Uterus (tissue), 2 donors: ENCODE results near the gene GRIK2.

ENCODE experiments used
- CTCF ChIP-seq, 4 experiments: fragments of 200-600 bp in 2 of 4; fragments of 450-650 bp in 2 of 4; sonication (generic) in 2 of 4; IDR thresholded peaks; one replicate each; pipeline ENCODE4 v1.5.1; 2016 to 2019; ENCODE audit warnings: antibody characterized with exemption in 4 of 4, mild to moderate bottlenecking in 2 of 4, moderate library complexity in 1 of 4
- POLR2A ChIP-seq, 2 donors: fragments of 450-650 bp; IDR thresholded peaks; one replicate each; pipeline ENCODE4 v1.6.1; 2016; ENCODE audit warnings: antibody characterized with exemption in 2 of 2, mild to moderate bottlenecking in 1 of 2, moderate library complexity in 1 of 2

GRCh38 chr6:101655109-101655508 is 261.6 kb downstream of the GRIK2 start:
- no peak for TF ChIP-seq CTCF (IDR thresholded peaks at IDR 0.05)
- TF ChIP-seq POLR2A (IDR thresholded peaks at IDR 0.05): no peak
